GM20431 (cell line): Measurements from ENCODE around the gene SDHA.
"Not testable (repeated sequence)": the region's sequence is repeated elsewhere in the genome, so short reads cannot be mapped to it uniquely, and the experiment has no call there.

ENCODE experiments used
- in situ Hi-C: fragments of 300-500 bp; cut with MseI, MboI; formaldehyde crosslinking; loops from one replicate; pipeline ENCODE4 v1.15.0; 2020; ENCODE audit warnings: low sequenced_read_pairs; ENCODE audit not compliant: unreplicated experiment

SDHA gene

GRCh38 chr5:218457-219291 lies 554 bp downstream of the SDHA start:
- in situ Hi-C loops: no loop called here

- in situ Hi-C loops: no loop called here
These were observed 1.3 kb downstream of the SDHA start for GRCh38 chr5:219460-219863.

- in situ Hi-C loops: no loop called here
These were observed 1.9 kb downstream of the SDHA start for GRCh38 chr5:219991-220390.

DNA sequence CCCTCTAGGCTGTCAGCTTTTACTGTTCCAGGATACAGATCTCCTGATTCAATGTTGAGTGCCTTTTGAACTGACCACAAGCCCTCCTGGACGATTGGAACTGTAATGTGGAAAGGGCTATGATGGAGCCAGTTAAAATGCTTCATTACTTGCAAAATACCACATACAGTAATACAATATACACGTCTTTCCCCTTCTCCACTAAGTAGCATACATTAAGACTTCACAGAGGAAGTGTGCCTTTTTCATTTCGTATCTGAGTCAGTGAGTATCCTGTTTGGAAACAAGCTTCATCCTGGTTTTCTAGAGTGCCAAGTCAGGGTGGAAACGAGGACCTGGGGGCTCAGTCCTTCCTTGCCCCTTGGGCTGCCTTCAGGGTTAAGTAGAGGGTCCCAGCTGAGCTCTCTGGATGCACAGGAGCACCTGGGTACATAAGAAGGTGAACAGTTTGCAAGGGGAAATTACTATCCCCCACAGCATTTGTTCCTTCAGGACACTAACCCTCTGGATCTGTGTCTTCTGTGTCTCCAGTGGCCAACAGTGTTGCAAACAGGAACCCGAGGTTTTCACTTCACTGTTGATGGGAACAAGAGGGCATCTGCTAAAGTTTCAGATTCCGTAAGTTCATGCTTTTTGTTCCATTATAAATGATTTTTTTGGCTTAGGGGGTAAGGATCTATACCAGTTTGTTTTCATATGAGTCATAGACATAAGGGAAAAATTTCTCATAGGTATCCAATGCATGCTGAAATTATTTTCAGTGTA lies 5.0 kb downstream of the SDHA start:
- in situ Hi-C loops: not testable (repeated sequence)

GRCh38 chr5:223791-224190 lies 5.7 kb downstream of the SDHA start:
- in situ Hi-C loops: no loop called here

GRCh38 chr5:225334-225733 lies 7.2 kb downstream of the SDHA start:
- in situ Hi-C loops: no loop called here

DNA sequence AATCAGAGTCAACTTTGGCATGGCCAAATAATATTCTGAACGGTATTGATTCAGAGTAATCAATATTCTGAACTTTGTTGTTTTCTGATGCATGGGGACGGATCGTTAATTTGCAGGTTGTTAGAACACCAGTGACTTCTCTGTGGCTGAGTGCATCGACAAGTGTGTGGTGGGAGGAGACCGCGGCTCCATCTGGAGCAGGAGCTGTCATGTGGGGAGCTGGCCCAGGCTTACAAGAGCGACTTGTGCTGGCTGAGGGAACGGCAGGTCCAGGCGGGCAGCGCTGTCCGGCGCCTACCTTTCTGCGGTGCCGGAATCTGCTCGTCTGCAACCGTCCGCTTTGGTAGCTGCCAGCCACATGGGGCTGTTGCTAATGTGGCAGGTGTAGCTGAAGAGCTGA lies 9.3 kb downstream of the SDHA start:
- in situ Hi-C loops: not testable (repeated sequence)

DNA sequence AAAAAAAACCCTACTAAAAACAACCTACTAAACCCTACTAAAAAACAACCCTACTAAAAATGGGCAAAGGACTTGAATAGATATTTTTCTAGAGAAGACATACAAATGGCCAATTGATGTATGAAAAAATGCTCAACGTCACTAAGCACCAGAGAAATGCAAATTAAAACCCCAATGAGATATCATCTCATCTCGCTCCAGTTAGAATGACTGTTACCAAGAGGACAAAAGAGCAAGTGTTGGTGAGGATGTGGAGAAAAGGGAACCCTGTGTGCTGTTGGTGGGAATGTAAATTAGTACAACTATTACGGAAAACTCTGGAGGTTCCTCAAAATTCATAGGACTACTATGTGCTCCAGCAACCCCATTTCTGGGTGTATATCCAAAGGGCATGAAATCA lies 10.8 kb downstream of the SDHA start:
- in situ Hi-C loops: no loop called here

- in situ Hi-C loops: no loop called here
These were observed 12.6 kb downstream of the SDHA start for GRCh38 chr5:230711-231110.

DNA sequence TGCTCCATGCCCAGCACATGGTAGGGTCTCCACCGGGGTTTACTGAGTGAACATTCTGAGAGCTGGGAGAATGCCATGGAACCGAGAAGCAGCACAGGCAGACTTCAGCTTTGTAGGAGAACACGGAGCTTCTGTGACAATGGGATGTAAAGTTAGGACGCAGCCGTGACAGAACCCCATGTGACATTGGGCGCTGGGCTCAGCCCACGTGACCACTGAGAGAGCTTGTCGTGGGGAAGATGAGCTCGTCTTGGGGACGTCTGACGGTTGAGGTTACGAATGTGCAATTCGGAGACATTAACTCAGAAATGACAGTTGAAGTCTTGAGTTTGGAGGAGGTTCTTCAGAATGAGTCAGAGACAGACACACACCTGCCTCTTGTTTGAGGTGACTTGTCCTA lies 13.5 kb downstream of the SDHA start:
- in situ Hi-C loops: no loop called here

- in situ Hi-C loops: not testable (repeated sequence)
These were observed 15.3 kb downstream of the SDHA start for GRCh38 chr5:233426-233825.

DNA sequence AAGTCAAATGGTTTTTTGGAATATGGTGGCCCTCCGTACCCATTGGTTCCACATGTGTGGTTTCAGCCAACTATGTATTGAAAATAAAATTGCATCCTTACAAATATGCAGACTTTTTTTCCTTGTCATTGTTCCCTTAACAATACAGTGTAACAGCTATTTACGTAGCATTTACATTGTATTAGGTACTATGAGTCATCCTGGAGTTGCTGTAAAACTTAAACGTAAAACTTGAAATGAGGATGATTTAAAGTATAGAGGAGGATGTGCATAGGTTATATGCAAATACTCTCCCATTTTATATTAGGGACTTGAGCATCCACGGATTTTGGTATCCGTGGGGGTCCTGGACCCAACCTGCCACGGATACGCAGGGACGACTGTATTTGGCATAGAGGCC lies 16.3 kb downstream of the SDHA start:
- in situ Hi-C loops: no loop called here

DNA sequence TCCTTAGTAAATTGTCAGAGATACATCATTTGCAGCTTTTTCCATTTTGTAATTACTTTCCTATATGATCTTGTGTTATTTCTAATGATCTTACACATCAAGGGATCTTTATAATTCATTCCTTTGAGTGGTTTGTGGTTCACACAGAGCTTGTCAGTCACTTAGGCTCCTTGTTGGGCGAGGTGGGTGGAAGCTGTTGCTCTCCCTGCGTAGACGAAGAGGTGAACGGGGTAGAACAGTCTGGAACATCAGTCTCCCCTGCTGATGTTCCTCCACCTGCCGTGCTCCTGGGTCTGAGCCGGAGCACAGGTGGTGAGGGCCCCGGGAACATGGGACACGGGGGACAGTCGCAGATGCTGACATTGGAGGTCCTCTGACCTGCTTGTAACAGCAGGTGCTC lies 17.4 kb downstream of the SDHA start:
- in situ Hi-C loops: not testable (repeated sequence)

GRCh38 chr5:237931-238330 lies 19.8 kb downstream of the SDHA start:
- in situ Hi-C loops: not testable (repeated sequence)

DNA sequence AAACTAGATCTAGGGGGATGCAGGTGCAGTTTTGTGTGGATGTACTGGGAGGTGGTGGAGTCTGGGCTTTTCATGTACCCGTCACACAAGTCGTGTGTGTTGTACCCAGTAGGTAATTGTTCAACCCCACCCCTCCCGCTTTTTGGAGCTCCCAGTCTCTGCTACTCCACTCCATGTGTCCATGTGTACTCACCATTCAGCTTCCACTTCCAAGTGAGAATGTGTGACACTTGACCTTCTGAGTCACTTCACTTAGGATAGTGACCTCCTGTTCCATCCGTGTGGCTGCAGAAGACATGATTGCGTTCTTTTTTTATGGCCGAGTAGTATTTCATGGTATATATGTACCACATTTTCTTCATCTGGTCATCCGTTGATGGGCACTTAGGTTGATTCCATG lies 22.4 kb downstream of the SDHA start:
- in situ Hi-C loops: not testable (repeated sequence)

- in situ Hi-C loops: not testable (repeated sequence)
These were observed 23.0 kb downstream of the SDHA start for GRCh38 chr5:241045-241669.

DNA sequence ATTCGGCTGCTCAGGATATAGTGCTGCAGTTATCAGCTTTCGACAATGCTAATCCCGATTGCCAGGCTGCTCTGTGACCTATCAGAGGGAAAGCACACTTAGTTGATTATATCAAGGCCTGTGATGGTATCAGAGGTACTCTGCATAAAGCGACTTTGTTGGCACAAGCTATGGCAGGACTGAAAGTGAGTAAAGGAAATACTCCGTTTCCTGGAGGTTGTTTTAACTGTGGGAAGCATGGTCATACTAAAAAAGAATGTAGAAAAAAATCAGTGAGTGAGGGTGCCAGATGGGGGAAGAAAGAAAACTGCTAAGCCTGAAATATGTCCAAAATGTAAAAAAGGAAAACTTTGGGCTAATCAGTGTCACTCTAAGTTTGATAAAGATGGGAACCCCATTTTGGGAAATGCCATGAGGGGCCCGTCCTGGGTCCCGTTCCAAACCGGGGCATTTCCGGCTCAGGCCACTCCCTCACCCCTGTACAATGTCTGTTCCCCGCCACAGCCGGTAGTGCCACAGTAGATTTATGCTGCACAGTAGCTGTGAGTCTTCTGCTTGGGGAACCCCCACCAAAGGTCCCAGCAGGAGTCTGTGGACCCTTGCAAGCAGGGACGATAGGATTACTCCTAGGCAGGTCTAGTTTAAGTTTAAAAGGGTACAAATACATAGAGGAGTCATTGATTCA lies 25.7 kb downstream of the SDHA start:
- in situ Hi-C loops: not testable (repeated sequence)

GRCh38 chr5:245717-246116 lies 27.6 kb downstream of the SDHA start:
- in situ Hi-C loops: not testable (repeated sequence)

DNA sequence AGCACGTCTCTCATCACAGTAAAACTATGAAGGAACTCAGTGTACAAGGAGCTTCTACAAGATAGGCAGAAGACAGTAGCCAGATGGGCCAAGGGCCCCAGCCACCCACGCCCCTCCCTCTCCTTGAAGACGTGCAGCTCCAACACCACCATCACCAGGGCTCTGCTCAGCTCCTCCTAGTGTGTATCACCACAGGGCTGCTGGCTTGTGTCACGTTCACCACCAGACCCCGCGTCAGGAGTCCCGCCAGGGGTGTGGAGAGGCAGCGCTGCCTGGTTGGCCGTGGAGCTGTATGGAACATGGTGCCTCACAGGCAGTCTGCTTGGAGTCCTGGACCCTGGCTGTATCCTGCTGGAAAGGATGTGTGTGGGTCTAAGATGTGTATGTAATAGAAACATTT lies 32.3 kb downstream of the SDHA start:
- in situ Hi-C loops: not testable (repeated sequence)

GRCh38 chr5:251016-251415 lies 32.9 kb downstream of the SDHA start:
- in situ Hi-C loops: not testable (repeated sequence)
